WTC11 (cell line): Measurements from ENCODE around the gene SIRT5. TPM values are rescaled to one million over a fixed set of nuclear protein-coding genes. Genes with fewer than 3 reads are reported as not detected.

Experiments used
- ATAC-seq: fragments of 200-7000 bp; cut with Tn5 transposase; 2 replicates; pipeline ENCODE4 v1.10.0; 2021; ENCODE audit warnings: mild to moderate bottlenecking, moderate library complexity
- CTCF ChIA-PET: fragments of 300-600 bp; sonication (Branson Sonifier 250); formaldehyde crosslinking; loops from one replicate; lab custom pipeline; 2021; ENCODE audit warnings: antibody characterized with exemption; lab: Charles Lee
- POLR2A ChIA-PET: fragments of 350-600 bp; sonication (Branson Sonifier 250); formaldehyde crosslinking; loops from one replicate; lab custom pipeline; 2021; ENCODE audit warnings: antibody characterized with exemption; lab: Charles Lee
- DNase-seq: peaks from one replicate; pipeline ENCODE4 v3.0.0; 2021; ENCODE audit warnings: low spot score
- H3K27ac Mint-ChIP-seq: 2 replicates; pipeline ENCODE4 v1.8.0; 2021; ENCODE audit warnings: mixed read lengths
- H3K27me3 Mint-ChIP-seq: 2 replicates; pipeline ENCODE4 v1.8.0; 2021; ENCODE audit warnings: low read depth, mild to moderate bottlenecking, moderate library complexity, mixed read lengths
- H3K36me3 Mint-ChIP-seq: 2 replicates; pipeline ENCODE4 v1.8.0; 2021; ENCODE audit warnings: mixed read lengths
- H3K4me1 Mint-ChIP-seq: 2 replicates; pipeline ENCODE4 v1.8.0; 2022; ENCODE audit warnings: mixed read lengths
- H3K4me3 Mint-ChIP-seq: 2 replicates; pipeline ENCODE4 v1.8.0; 2021; ENCODE audit warnings: mild to moderate bottlenecking, moderate library complexity, mixed read lengths
- H3K9me3 Mint-ChIP-seq: 2 replicates; pipeline ENCODE4 v1.8.0; 2021; ENCODE audit warnings: mixed read lengths
- ARID4B ChIP-seq: sonication (generic); formaldehyde crosslinking; IDR thresholded peaks from 2 replicates; pipeline ENCODE4 v1.8.0; 2023; ENCODE audit warnings: missing genetic modification reagents, mild to moderate bottlenecking, borderline replicate concordance
- ESRRA ChIP-seq: sonication (generic); formaldehyde crosslinking; IDR thresholded peaks from 2 replicates; pipeline ENCODE4 v1.8.1; 2022; ENCODE audit warnings: mild to moderate bottlenecking, missing genetic modification reagents, borderline replicate concordance
- ETV6 ChIP-seq: sonication (generic); formaldehyde crosslinking; IDR thresholded peaks from 2 replicates; pipeline ENCODE4 v1.8.1; 2022; ENCODE audit warnings: mild to moderate bottlenecking, missing genetic modification reagents
- GABPB1 ChIP-seq: sonication (generic); formaldehyde crosslinking; IDR thresholded peaks from 2 replicates; pipeline ENCODE4 v1.8.1; 2023; ENCODE audit warnings: mild to moderate bottlenecking, missing genetic modification reagents
- IRF1 ChIP-seq: sonication (generic); formaldehyde crosslinking; IDR thresholded peaks from 2 replicates; pipeline ENCODE4 v1.8.0; 2023; ENCODE audit warnings: missing genetic modification reagents
- JUN ChIP-seq: sonication (generic); formaldehyde crosslinking; IDR thresholded peaks from 2 replicates; pipeline ENCODE4 v1.8.0; 2023; ENCODE audit warnings: mild to moderate bottlenecking, missing genetic modification reagents
- MLX ChIP-seq: sonication (generic); formaldehyde crosslinking; IDR thresholded peaks from 2 replicates; pipeline ENCODE4 v1.8.1; 2023; ENCODE audit warnings: mild to moderate bottlenecking, missing genetic modification reagents, moderate library complexity
- MXD4 ChIP-seq: fragments of 250-450 bp; sonication (Bioruptor Pico); IDR thresholded peaks from 2 replicates; pipeline ENCODE4 v1.8.0; 2021; ENCODE audit warnings: mild to moderate bottlenecking, moderate library complexity, borderline replicate concordance
- NFE2L1 ChIP-seq: sonication (generic); formaldehyde crosslinking; IDR thresholded peaks from 2 replicates; pipeline ENCODE4 v1.8.1; 2023; ENCODE audit warnings: missing genetic modification reagents
- NFYB ChIP-seq: sonication (generic); formaldehyde crosslinking; conservative IDR thresholded peaks from 2 replicates; pipeline ENCODE4 v1.8.0; 2022; ENCODE audit warnings: low read depth, missing genetic modification reagents
- PREB ChIP-seq: sonication (generic); formaldehyde crosslinking; IDR thresholded peaks from 2 replicates; pipeline ENCODE4 v1.8.1; 2022; ENCODE audit warnings: mild to moderate bottlenecking, missing genetic modification reagents, moderate library complexity, borderline replicate concordance
- SMAD4 ChIP-seq: sonication (generic); formaldehyde crosslinking; IDR thresholded peaks from 2 replicates; pipeline ENCODE4 v1.8.0; 2022; ENCODE audit warnings: mild to moderate bottlenecking, missing genetic modification reagents
- TP53 ChIP-seq: sonication (generic); formaldehyde crosslinking; IDR thresholded peaks from 2 replicates; pipeline ENCODE4 v1.8.1; 2023; ENCODE audit warnings: mild to moderate bottlenecking, missing genetic modification reagents
- USF2 ChIP-seq: sonication (generic); formaldehyde crosslinking; IDR thresholded peaks from 2 replicates; pipeline ENCODE4 v1.8.1; 2023; ENCODE audit warnings: mild to moderate bottlenecking, missing genetic modification reagents, moderate library complexity
- ZNF121 ChIP-seq: sonication (generic); formaldehyde crosslinking; IDR thresholded peaks from 2 replicates; pipeline ENCODE4 v1.8.0; 2023; ENCODE audit warnings: missing genetic modification reagents
- ZNF263 ChIP-seq: sonication (generic); formaldehyde crosslinking; IDR thresholded peaks from 2 replicates; pipeline ENCODE4 v1.8.1; 2022; ENCODE audit warnings: low read depth, mild to moderate bottlenecking, moderate library complexity, missing genetic modification reagents
- ZNF416 ChIP-seq: fragments of 250-450 bp; sonication (Bioruptor Pico); IDR thresholded peaks from 2 replicates; pipeline ENCODE4 v1.9.0; 2021; ENCODE audit warnings: mild to moderate bottlenecking, inconsistent platforms
- ZNF532 ChIP-seq: fragments of 250-450 bp; sonication (Bioruptor Pico); IDR thresholded peaks from 2 replicates; pipeline ENCODE4 v1.9.0; 2021; ENCODE audit warnings: mild to moderate bottlenecking, borderline replicate concordance
- total RNA-seq: library from RNA; stranded (reverse); gene quantifications from 3 replicates; pipeline ENCODE4 v1.2.3, GENCODE V29; 2021

The SIRT5 gene
- total RNA-seq, 1 experiment from 2014 or later = 11.8 TPM

- TF ChIP-seq ZNF416 (CRISPR knock-in tag) (no peak), IRF1 (CRISPR knock-in tag) (no peak), MLX (no peak), JUN (no peak), ZNF263 (CRISPR knock-in tag) (no peak), NFE2L1 (CRISPR knock-in tag) (no peak), ETV6 (no peak), USF2 (CRISPR knock-in tag) (no peak), ZNF532 (CRISPR knock-in tag) (no peak), GABPB1 (CRISPR knock-in tag) (no peak)
Measured at GRCh38 chr6:13563009-13563408, 11.4 kb upstream of the SIRT5 start (continued).

- POLR2A ChIA-PET = no interaction called here
Measured at GRCh38 chr6:13565921-13566320, 8.5 kb upstream of the SIRT5 start.

More at GRCh38 chr6:13565921-13566320, 8.5 kb upstream of the SIRT5 start:
- Mint-ChIP-seq H3K27ac (no peak overlapping the region), H3K27me3 (no peaks in the 10 kb centered on the region), H3K9me3 (peaks cover under 1% of the 10 kb centered on the region; the same call in 1 of the 2 replicates), H3K4me3 (no peak overlapping the region), H3K4me1 (peaks cover 14% of the 10 kb centered on the region), H3K36me3 (no peaks in the 10 kb centered on the region)
- DNase-seq (no peak), ATAC-seq (no peak)
- CTCF ChIA-PET = no interaction called here
- TF ChIP-seq TP53 (CRISPR knock-in tag) (no peak), ZNF532 (CRISPR knock-in tag) (no peak), ESRRA (no peak), NFYB (CRISPR knock-in tag) (no peak), GABPB1 (CRISPR knock-in tag) (no peak), PREB (CRISPR knock-in tag) (no peak), ZNF416 (CRISPR knock-in tag) (no peak), MXD4 (CRISPR knock-in tag) (no peak), SMAD4 (CRISPR knock-in tag) (no peak), ARID4B (CRISPR knock-in tag) (no peak), ZNF121 (CRISPR knock-in tag) (no peak)
- TF ChIP-seq, all 79 proteins: peak for 0
